NCI-H526 (cell line): ENCODE results near the gene TOP2A.

Experiments used
- DNase-seq, 2 experiments: peaks; one replicate each; lab custom pipeline; 2025; lab: John Stamatoyannopoulos, UW

TOP2A gene

DNA sequence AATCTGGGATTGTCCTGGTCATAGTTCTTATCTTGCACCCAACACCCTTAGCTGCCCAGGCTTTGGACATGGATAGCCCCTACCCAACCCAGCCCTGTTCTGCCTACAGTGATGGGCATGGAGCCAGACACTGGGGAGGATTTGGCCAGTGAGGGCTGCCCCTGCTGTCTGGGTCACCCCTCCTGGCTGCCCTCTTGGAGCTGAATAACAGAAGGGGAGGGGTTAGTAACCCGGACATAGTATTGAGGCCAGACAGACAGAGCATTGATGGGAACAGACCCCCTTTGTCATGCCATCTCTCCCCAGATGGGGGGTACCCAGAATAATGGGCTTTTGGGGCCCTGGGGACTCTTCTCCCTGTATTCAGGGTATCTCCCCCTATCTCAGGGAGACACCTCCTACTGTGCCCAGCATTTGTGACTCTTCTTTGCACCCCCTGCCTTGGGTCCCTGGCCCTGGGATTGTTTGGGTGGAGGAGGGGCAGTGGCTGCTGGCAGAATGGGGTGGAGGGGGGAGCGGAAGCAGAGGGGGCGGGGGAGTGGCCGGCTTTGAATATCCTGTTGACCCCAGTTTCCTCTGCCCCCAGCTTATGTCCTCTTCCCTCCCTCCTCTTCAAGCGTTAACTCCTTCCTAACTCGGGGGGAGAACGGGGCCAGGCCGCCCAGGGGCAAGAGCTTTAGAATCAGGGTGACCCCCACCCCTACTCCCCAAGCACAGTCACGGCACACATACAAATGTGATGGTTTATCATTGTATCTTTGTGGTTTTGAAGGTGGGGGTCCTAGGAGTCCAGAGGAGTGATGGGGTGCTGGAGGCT lies 70.2 kb downstream of the TOP2A start:
- no peak for DNase-seq

DNA sequence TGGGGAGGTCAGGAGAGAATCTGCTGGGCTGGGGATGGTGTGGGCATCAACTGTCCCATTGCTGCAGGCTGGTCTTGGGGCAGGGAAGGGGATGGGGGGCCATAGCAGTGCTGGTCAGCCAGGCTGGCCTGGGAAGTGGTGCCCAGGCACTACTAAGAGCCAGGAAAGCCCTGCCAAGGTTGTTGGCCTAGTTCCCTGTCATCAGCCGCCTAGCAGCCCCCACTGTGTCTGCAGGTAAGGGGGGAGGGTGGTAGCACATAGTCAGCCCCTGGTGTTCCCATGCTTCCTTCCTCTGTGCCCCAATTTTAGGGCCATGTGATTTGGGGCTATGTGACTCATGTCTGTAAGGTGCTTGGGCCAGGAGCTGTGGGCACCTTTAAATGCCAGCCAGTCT lies 70.9 kb downstream of the TOP2A start:
- DNase-seq, result no peak

DNA sequence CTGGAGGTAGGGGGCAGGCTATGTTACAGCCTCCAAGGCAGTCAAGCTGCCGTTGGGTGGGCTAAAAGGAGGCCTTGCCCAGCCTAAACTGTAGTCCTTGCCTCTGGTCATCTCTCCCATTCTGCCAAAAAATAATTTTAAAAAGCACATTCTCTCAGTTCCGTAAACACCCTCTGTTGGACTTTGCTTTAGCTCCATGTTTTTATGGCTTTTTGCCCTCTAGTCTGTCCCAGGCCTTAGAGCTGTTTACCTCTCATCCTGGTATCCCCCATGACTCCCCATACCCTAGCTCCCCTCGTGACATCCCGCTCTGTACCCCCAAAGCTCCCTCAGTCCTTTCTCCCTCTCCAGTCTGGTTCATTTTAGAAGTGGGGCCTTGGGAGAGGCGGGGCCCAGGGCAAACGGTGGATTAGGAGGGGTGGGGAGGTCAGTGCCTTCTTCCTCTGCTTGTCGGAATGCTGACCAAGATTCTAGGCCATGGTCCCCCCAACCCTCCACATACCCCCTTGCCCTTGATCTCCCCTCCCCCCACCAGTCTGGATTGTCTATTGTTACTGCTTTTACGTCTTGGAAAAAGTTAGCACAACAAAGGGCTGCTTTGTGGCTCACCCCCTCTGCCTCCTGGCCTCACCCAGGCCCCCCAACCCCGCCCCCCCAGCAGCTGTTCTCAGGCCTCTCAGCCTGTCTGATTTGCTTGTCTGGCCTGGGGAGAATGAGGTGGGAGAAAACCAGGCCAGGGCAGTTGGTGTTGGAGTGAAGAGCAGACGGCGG lies 71.5 kb downstream of the TOP2A start:
- peak in 1 of 2 experiments; percentile 22 for DNase-seq

DNA sequence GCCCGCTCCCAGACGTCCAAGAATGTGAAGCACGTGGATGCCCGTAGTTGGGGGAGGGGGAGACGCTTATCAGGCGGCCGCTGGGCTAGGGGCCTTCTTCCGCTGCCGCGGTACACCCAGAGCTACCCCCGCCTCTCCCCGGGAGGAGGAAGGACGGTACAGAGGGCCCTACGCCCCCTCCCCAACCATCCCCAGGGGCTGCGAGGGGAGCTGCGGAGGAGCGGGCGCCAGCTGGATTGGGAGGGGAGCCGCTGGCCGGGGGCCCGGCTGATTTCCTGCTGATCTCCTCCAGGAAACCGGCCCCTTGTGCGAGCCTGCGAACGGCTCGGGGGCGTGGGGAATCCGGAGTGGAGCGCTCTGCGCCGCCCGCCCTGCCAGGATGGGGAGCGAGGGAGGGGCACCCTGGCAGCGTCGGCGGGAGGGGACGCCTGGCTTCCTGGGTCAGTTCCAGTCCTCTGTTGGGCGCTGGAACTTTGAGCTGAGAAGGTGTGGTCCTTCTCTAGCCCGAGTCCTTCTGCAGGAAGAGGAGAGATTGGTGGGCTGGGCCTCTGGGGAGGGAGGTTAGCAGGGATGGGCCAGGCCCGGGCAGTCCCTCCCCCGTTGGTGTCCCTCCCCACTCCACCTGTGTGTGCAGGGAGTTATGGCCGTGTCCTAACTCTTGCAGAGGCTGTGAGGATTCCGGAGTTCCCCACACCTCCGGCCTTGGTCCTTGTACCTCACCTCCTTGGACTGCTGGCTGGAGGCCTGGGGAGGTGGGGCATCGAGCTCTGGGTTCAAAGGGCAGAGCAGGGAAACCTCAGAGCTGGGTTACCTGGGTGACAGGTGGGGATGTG lies 72.3 kb downstream of the TOP2A start:
- DNase-seq, result peak; percentile 38 to 72

DNA sequence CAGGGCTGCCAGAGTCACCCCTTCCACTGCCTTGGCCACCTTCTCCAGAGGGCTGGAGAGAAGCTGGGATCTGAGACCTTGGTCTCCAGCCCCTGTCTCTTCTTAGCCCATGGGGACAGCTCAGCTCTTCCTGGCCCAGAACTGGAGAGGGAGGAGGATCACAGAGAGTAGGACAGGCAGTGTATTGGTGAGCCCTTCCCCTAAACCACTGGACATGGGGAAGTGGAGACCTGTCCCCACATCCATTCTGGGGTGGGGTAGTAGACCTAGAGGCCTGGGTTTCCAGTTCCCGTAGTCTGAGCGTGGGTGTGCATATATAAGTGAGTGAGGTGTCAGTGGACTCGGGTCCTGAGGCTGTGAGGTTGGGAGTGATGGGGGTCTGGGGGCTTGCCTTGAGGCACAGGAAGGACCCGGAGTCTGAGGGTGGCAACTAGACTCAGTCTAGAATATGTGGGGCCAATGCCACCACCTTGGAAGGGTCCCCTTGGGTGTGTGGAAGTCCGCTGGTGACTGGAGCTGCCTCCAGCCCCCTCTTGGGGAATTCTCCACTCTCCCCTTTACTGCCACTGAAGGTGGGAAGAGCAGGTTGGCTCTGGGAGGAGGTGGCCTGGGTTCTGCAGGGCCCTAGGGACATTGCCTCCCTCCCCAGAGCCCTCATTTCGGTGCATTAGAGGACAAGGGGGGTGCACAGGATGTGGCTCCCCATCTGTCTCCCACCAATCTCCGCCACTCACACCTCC lies 73.1 kb downstream of the TOP2A start:
- DNase-seq, result peak in 1 of 2 experiments; percentile 49

DNA sequence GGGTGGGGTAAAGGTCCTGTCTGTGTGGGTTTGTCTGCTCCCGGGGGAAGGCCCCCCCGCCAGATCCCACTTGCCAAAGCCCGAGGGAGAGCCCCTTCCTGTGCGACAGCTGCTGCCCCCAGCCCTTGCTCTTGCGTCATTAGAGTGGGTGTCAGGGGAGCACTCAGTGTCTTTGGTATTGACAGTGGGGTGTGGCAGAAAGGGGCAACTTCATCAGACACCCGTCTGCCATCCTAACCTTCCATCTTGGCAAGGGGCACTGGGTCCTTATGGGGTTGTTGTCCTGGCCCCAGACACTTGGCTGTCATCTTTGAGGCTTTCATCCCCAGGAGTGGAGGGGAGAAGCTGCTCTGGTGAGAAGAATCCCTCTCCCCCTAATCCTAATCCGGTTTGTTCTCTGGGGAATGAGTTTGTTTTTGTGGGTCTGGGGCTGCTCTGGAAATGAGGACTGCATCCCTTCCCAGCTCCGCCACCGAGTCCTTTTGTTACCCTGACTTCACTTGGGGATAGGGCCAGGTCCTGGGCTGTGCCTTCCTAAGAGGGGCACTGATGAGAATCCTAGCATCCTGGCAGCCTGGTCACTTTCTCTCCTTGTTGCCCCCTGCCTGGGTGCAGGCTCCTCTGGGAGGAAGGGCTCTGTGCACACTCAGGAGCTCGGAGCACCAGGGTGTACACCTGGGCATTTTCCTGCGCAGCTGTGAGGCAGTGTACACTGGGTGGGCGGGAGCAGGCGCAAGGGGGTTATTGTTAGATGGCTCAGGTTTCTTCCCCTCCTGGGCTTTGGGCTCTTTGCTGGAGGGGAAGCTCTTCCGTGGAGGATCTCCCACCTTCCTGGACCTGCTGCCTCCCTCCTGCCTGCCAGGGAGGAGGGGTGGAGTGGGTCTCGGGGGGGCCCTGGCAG lies 74.2 kb downstream of the TOP2A start:
- peak in 1 of 2 experiments; percentile 48 for DNase-seq

DNA sequence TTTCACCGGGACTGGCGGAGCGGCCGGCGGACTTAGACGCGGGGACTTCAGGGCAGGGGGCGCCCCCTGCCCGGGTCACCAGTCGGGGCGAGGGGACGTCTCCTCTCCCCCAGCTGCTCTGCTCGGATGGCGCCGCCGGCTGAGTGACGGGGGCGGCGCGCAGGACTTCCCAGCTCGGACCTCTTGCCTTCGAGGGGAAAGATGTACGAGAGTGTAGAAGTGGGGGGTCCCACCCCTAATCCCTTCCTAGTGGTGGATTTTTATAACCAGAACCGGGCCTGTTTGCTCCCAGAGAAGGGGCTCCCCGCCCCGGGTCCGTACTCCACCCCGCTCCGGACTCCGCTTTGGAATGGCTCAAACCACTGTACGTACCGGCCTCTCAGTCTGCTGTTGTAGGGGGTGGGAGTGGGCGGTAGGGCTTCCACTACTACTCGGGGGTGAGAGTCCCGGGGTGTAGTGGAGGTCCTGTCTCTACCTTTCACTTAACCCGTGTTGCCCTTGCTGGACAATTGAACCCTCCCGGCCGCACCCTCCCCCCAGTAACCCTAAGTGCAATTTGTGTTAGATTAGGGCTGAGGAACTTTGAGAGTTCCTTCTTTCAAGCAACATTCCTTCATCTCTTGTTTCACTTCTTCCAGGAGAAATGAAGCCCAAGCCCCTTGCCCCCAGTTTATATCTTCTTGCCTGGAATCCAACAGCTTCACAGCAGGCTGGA lies 75.0 kb downstream of the TOP2A start:
- no peak for DNase-seq

DNA sequence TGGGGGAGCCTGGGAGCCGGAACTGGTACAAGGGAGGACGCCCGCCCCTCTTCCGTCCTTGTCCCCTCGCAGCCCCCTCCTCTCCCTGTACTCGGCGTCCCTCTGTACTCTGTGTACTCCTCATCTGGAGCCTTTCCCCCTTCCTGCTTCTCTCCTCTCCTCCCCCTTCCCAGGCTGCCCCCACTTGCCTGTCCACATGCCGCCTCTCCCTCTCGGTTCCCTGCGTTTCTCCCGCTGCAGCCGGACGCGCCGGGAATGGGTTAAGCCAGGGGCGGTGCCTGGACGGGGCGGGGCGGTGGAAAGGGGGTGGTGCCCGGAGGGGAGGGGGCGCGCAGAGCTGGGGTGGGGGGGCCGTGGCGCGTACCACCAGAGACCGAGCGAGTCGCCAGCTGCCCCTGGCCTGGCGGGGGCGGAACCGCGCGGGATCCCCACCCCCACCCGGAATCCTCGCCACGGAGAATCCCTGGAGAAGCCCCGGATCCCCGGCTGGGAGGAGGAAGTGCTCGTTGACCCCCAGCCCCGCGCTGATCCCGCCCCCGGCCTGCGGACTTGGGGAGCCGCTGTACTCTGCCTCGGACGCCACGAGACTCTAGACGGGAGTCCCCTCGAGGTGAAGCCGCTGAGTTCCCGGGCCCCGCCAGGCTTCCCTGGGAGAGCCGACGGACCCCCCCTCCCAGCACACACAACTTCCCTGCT lies 75.7 kb downstream of the TOP2A start:
- peak; percentile 65 to 90 for DNase-seq

DNA sequence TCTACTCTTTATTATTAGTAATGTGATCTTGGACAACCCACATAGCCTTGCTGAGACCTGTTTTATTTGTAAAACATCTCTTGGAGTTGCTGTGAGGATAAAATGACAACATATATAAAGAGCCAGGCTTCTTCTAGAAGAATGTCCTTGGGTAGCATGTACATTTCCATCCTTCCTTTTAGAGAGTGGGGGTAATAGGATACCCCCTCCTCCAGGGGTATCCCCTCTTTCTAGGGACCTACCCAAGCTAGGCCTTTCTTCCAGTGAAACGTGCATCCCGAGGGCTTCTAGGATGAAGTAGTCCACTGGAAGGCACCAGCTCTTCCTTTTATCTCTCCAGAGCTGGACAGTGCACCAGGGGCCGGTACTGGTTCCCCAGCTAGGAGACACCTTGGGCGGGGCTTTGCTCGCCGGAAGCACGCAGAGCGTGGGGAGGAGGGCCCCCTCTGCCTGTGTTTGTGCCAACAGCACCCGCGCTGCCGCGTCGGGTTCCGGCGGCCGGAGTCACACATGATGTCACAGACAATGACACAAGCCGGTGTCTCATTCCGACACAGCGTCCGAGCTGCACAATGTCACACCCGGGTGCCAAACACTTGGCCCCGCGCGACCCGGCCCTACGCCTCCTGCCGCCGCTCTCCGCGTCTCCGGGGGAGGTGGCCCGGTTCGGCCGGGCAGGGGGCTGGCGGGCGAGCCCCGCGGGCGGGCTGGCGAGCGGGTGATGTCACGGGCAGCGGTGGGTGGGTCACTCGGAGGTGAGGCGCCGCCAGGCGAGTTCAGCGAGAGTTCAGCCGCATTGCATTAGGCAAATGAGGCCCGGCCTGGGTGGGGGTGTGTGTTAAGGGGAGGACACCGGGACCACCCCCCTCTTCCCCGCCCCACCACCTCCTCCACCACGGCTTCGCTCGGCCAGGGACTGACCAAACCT lies 76.6 kb downstream of the TOP2A start:
- peak; percentile 65 to 90 for DNase-seq

DNA sequence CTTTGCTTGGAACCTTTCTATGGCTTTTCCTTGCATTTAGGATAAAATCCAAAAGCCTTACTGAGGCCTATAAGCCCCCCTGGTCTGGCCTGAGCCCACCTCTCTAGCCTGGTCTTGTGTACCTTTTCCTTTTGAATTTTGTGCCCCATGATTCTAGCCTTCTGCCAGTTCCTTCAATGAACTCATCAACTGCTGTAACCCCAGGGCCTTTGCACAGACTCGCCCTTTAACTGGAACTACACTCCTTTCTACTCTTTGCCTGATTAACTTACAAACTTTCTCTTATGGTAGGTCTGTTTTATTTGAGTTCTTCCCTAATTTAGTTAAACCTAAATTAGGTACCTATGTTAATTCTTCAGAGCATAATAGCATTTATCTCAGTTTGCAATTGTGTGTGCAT lies 77.4 kb downstream of the TOP2A start:
- DNase-seq, result no peak

DNA sequence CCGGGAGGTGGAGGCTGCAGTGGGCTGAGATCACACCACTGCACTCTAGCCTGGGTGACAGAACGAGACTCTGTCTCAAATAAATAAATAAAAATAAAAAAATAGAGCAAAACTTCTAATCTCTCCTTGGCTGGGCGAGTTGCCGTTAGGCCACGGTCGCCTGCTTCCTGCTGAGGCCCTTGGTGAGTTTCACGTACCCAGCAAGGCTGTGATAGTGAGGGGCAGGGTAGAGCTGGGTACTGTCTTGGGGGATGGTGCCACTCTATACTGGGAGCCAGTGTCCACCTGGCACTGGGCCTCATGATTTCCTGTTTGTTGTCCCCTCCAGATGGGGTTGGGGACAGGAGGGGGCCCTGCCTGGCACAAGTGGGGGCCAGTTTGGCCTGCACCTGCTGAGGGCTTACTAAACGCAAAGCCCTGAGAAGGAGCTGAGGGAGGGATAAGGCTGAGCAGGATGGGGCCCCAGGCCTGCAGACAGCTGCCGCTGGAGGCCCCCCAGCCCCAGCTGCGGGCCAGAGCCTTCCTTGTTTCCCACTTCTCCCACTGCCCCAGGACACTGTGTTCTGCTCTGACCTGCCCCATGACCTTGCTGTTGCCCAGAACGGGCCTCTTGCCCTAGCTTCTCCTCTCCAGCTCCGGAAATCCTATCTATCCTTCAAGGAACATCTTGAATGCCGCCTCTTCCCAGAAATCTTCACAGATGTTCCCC lies 78.6 kb downstream of the TOP2A start:
- no peak for DNase-seq
